GM08714 (cell line): ENCODE data around the gene COMTD1.
A peak's percentile ranks its signal among the peaks of the same experiment; 100 is the strongest.
"Not testable (repeated sequence)": the region's sequence is repeated elsewhere in the genome, so short reads cannot be mapped to it uniquely, and the experiment has no call there.

Source experiments
- H3K4me3 ChIP-seq: fragments of 200-500 bp; sonication (Bioruptor generic); 2 replicates; pipeline ENCODE4 v1.5.1; 2014; ENCODE audit warnings: mild to moderate bottlenecking, low read length, inconsistent platforms
- ZNF274 ChIP-seq: IDR thresholded peaks from 2 replicates; pipeline ENCODE4 v1.6.1; 2012; ENCODE audit warnings: mild to moderate bottlenecking, low read depth, low read length

The COMTD1 gene

GRCh38 chr10:75211007-75211691, 24.6 kb downstream of the COMTD1 start:
- TF ChIP-seq ZNF274 = no peak
- peak overlapping the region; percentile 99 for H3K4me3 ChIP-seq

- H3K4me3 ChIP-seq = peak within 1 kb of the TSS; percentile 99
These were observed 25.3 kb downstream of the COMTD1 start, which contains the start of gene VDAC2 for GRCh38 chr10:75210282-75211006. Gene VDAC2 (plus strand): TSS chr10:75210796. CDS start chr10:75211159, 363 bp downstream.

GRCh38 chr10:75209921-75210281, 25.9 kb downstream of the COMTD1 start:
- peak overlapping the region; percentile 99; the same call in 1 of the 2 replicates for H3K4me3 ChIP-seq
- TF ChIP-seq ZNF274 = no peak

More at GRCh38 chr10:75210282-75211006, 25.3 kb downstream of the COMTD1 start, which contains the start of gene VDAC2:
- TF ChIP-seq ZNF274 = no peak

- peak overlapping the region; percentile 99; the same call in 1 of the 2 replicates for H3K4me3 ChIP-seq
- TF ChIP-seq ZNF274 = no peak
These were observed 26.5 kb downstream of the COMTD1 start for GRCh38 chr10:75209086-75209920.

- TF ChIP-seq ZNF274 = no peak
- no peak overlapping the region for H3K4me3 ChIP-seq
These were observed 27.6 kb downstream of the COMTD1 start for GRCh38 chr10:75208181-75208580.

- H3K4me3 ChIP-seq = no peak overlapping the region
- no peak for TF ChIP-seq ZNF274
These were observed 28.0 kb downstream of the COMTD1 start for GRCh38 chr10:75207857-75208144.

GRCh38 chr10:75207079-75207856, 28.5 kb downstream of the COMTD1 start:
- TF ChIP-seq ZNF274 = no peak
- H3K4me3 ChIP-seq = no peak overlapping the region

GRCh38 chr10:75206638-75207037, 29.1 kb downstream of the COMTD1 start:
- H3K4me3 ChIP-seq = not testable (repeated sequence)

- no peak overlapping the region for H3K4me3 ChIP-seq
- TF ChIP-seq ZNF274 = no peak
These were observed 29.8 kb downstream of the COMTD1 start for GRCh38 chr10:75205908-75206307.

GRCh38 chr10:75203724-75204123, 32.0 kb downstream of the COMTD1 start:
- no peak overlapping the region for H3K4me3 ChIP-seq
- TF ChIP-seq ZNF274 = no peak

GRCh38 chr10:75203046-75203620, 32.6 kb downstream of the COMTD1 start:
- not testable (repeated sequence) for H3K4me3 ChIP-seq

- TF ChIP-seq ZNF274 = no peak
- H3K4me3 ChIP-seq = no peak overlapping the region
These were observed 33.3 kb downstream of the COMTD1 start for GRCh38 chr10:75202321-75203045.

GRCh38 chr10:75201793-75202307, 33.9 kb downstream of the COMTD1 start:
- TF ChIP-seq ZNF274 = no peak
- H3K4me3 ChIP-seq = no peak overlapping the region

- H3K4me3 ChIP-seq = not testable (repeated sequence)
These were observed 35.8 kb downstream of the COMTD1 start for GRCh38 chr10:75199949-75200348.
